HEK293 (cell line): ENCODE data around the gene TUT1.
A peak's percentile ranks its signal among the peaks of the same experiment; 100 is the strongest.

Experiments used
- CTCF ChIA-PET: fragments of 350-600 bp; formaldehyde crosslinking; extraction: SDS; loops from one replicate; lab custom pipeline; 2021; ENCODE audit warnings: antibody characterized with exemption; lab: Yijun Ruan, JAX
- POLR2A ChIA-PET: fragments of 300-600 bp; formaldehyde crosslinking; extraction: SDS; loops from one replicate; lab custom pipeline; 2020; ENCODE audit warnings: antibody characterized with exemption, inconsistent platforms; lab: Yijun Ruan, JAX
- H3K27ac ChIP-seq: fragments of 200-500 bp; sonication (Bioruptor generic); 2 replicates; pipeline ENCODE4 v1.5.1; 2014; ENCODE audit warnings: low read depth, low read length, control low read depth, inconsistent platforms; ENCODE audit errors: extremely low read depth
- H3K36me3 ChIP-seq, 2 experiments: fragments of 200-500 bp in 1 of 2; sonication (Bioruptor generic) in 1 of 2; 1 replicate in 1 of 2; 2 replicates in 1 of 2; pipeline ENCODE4 v1.5.1; 2014 to 2017; ENCODE audit warnings: inconsistent platforms in 2 of 2, low read length in 2 of 2; ENCODE audit not compliant: control insufficient read depth in 2 of 2, insufficient read depth in 1 of 2
- H3K4me1 ChIP-seq: fragments of 200-500 bp; sonication (Bioruptor generic); 2 replicates; pipeline ENCODE4 v1.5.1; 2014; ENCODE audit warnings: mild to moderate bottlenecking, low read length, inconsistent platforms; ENCODE audit not compliant: control insufficient read depth, insufficient read depth
- H3K4me3 ChIP-seq: 2 replicates; pipeline ENCODE4 v1.5.1; 2011; ENCODE audit warnings: low read depth, mild to moderate bottlenecking, control low read depth, low read length, moderate library complexity
- H3K9me3 ChIP-seq: fragments of 200-500 bp; sonication (Bioruptor generic); 2 replicates; pipeline ENCODE4 v1.5.1; 2014; ENCODE audit warnings: low read depth, low read length, inconsistent platforms; ENCODE audit not compliant: control insufficient read depth, insufficient read depth
- OVOL3 ChIP-seq: fragments of 450-650 bp; formaldehyde crosslinking; IDR thresholded peaks from 2 replicates; pipeline ENCODE4 v1.5.1; 2016; ENCODE audit warnings: missing biosample characterization, missing genetic modification characterization
- PRDM10 ChIP-seq: fragments of 450-650 bp; formaldehyde crosslinking; IDR thresholded peaks from 2 replicates; pipeline ENCODE4 v1.5.1; 2016; ENCODE audit warnings: missing biosample characterization, missing genetic modification characterization
- PRDM2 ChIP-seq: fragments of 450-650 bp; formaldehyde crosslinking; IDR thresholded peaks from 2 replicates; pipeline ENCODE4 v1.5.1; 2016; ENCODE audit warnings: missing biosample characterization, missing genetic modification characterization, borderline replicate concordance
- REST ChIP-seq: fragments of 450-650 bp; formaldehyde crosslinking; IDR thresholded peaks from 2 replicates; pipeline ENCODE4 v1.5.1; 2016; ENCODE audit warnings: missing biosample characterization, missing genetic modification characterization
- YY2 ChIP-seq: fragments of 450-650 bp; formaldehyde crosslinking; IDR thresholded peaks from 2 replicates; pipeline ENCODE4 v1.5.1; 2016; ENCODE audit warnings: missing biosample characterization, missing genetic modification characterization
- ZBTB1 ChIP-seq: fragments of 450-650 bp; formaldehyde crosslinking; IDR thresholded peaks from 2 replicates; pipeline ENCODE4 v1.5.1; 2016; ENCODE audit warnings: missing biosample characterization, missing genetic modification characterization
- ZFHX2 ChIP-seq: fragments of 450-650 bp; formaldehyde crosslinking; conservative IDR thresholded peaks from 2 replicates; pipeline ENCODE4 v1.5.1; 2016; ENCODE audit warnings: missing biosample characterization, missing genetic modification characterization
- ZNF133 ChIP-seq: fragments of 450-650 bp; formaldehyde crosslinking; IDR thresholded peaks from 2 replicates; pipeline ENCODE4 v1.5.1; 2016; ENCODE audit warnings: missing biosample characterization, missing genetic modification characterization
- ZNF146 ChIP-seq: fragments of 450-650 bp; formaldehyde crosslinking; IDR thresholded peaks from 2 replicates; pipeline ENCODE4 v1.5.1; 2016; ENCODE audit warnings: missing biosample characterization, missing genetic modification characterization
- ZNF184 ChIP-seq: fragments of 450-650 bp; IDR thresholded peaks from 2 replicates; pipeline ENCODE4 v1.5.1; 2018; ENCODE audit warnings: missing biosample characterization, mild to moderate bottlenecking, missing genetic modification characterization
- ZNF280C ChIP-seq: fragments of 450-650 bp; formaldehyde crosslinking; IDR thresholded peaks from 2 replicates; pipeline ENCODE4 v1.5.1; 2016; ENCODE audit warnings: missing biosample characterization, missing genetic modification characterization
- ZNF426 ChIP-seq: fragments of 450-650 bp; formaldehyde crosslinking; IDR thresholded peaks from 2 replicates; pipeline ENCODE4 v1.5.1; 2017; ENCODE audit warnings: missing biosample characterization, missing genetic modification characterization, mild to moderate bottlenecking, inconsistent platforms, moderate library complexity
- ZNF529 ChIP-seq: fragments of 450-650 bp; formaldehyde crosslinking; IDR thresholded peaks from 2 replicates; pipeline ENCODE4 v1.5.1; 2017; ENCODE audit warnings: missing genetic modification characterization, missing biosample characterization; ENCODE audit not compliant: insufficient replicate concordance
- ZNF600 ChIP-seq: fragments of 450-650 bp; formaldehyde crosslinking; IDR thresholded peaks from 2 replicates; pipeline ENCODE4 v1.5.1; 2016; ENCODE audit warnings: missing biosample characterization, missing genetic modification characterization
- ZXDB ChIP-seq: fragments of 450-650 bp; formaldehyde crosslinking; IDR thresholded peaks from 2 replicates; pipeline ENCODE4 v1.5.1; 2016; ENCODE audit warnings: missing biosample characterization, missing genetic modification characterization

TUT1 gene

GRCh38 chr11:62548545-62549335 lies 42.6 kb downstream of the TUT1 start:
- Histone ChIP-seq H3K4me1 (no peaks in the 10 kb centered on the region), H3K9me3 (no peaks in the 10 kb centered on the region), H3K36me3 (no peaks in the 10 kb centered on the region), H3K27ac (no peak overlapping the region), H3K4me3 (no peak overlapping the region)
- POLR2A ChIA-PET = interaction anchor here (4.8 kb wide), 1 partner anchor 7 kb away, joined by 53 read pairs; no protein-coding TSS in a partner anchor
- CTCF ChIA-PET = interaction anchor here (0.6 to 3.3 kb wide), 4 partner anchors 12 to 967 kb away, joined by 3 to 13 read pairs (median 3); no protein-coding TSS in a partner anchor
- no peak for TF ChIP-seq ZBTB1
- no peak for TF ChIP-seq ZNF280C (tag by site-specific recombination)
- no peak for TF ChIP-seq OVOL3 (tag by site-specific recombination)
- no peak for TF ChIP-seq REST
- TF ChIP-seq ZFHX2 (tag by site-specific recombination) = 0 out of 2 replicates have a peak, but pooled peaks have one; percentile 15
- no peak for TF ChIP-seq ZNF426 (tag by site-specific recombination)
- no peak for TF ChIP-seq ZNF133
- no peak for TF ChIP-seq YY2 (tag by site-specific recombination)
- TF ChIP-seq ZNF184 = no peak
- no peak for TF ChIP-seq ZNF146 (tag by site-specific recombination)
- no peak for TF ChIP-seq ZNF529 (tag by site-specific recombination)
- TF ChIP-seq PRDM10 (tag by site-specific recombination) = peak; percentile 51; the same call in 1 of the 2 replicates
- TF ChIP-seq PRDM2 (tag by site-specific recombination) = no peak
- no peak for TF ChIP-seq ZNF600 (tag by site-specific recombination)
- TF ChIP-seq ZXDB (tag by site-specific recombination) = no peak
